HepG2 (cell line): ENCODE data around the gene MYOM1. TPM values are rescaled to one million over a fixed set of nuclear protein-coding genes. Genes with fewer than 3 reads are reported as not detected.

Experiments used
- CENPT ChIP-seq: sonication (generic); formaldehyde crosslinking; IDR thresholded peaks from 2 replicates; pipeline ENCODE4 v1.8.0; 2022; ENCODE audit warnings: low read depth, mild to moderate bottlenecking, moderate library complexity, missing genetic modification reagents
- GABPA ChIP-seq, 2 experiments: IDR thresholded peaks; 2 replicates each; pipeline ENCODE4 v1.6.1; 2011 to 2016; ENCODE audit warnings: low read depth in 2 of 2, low read length in 1 of 2, missing biosample characterization in 1 of 2, missing genetic modification characterization in 1 of 2
- GATAD1 ChIP-seq: IDR thresholded peaks from 2 replicates; pipeline ENCODE4 v1.6.1; 2016; ENCODE audit warnings: missing genetic modification reagents, missing compliant biosample characterization
- NONO ChIP-seq, 2 experiments: fragments of 450-650 bp in 1 of 2; sonication (generic) in 1 of 2; formaldehyde crosslinking in 1 of 2; IDR thresholded peaks in 1 of 2; conservative IDR thresholded peaks in 1 of 2; 2 replicates each; pipeline versions ENCODE4 v1.6.1 to v1.8.0; 2017 to 2022; ENCODE audit warnings: mild to moderate bottlenecking in 1 of 2, missing genetic modification reagents in 1 of 2, moderate library complexity in 1 of 2
- SIN3A ChIP-seq: IDR thresholded peaks from 2 replicates; pipeline ENCODE4 v1.6.1; 2011; ENCODE audit warnings: low read depth, mild to moderate bottlenecking, control low read depth, low read length, borderline replicate concordance
- ZFYVE20 ChIP-seq: sonication (generic); formaldehyde crosslinking; IDR thresholded peaks from 2 replicates; pipeline ENCODE4 v1.8.0; 2023; ENCODE audit warnings: low read depth, mild to moderate bottlenecking, moderate library complexity, missing genetic modification reagents, borderline replicate concordance
- ZNF143 ChIP-seq: sonication (generic); formaldehyde crosslinking; IDR thresholded peaks from 2 replicates; pipeline ENCODE4 v1.4.0; 2020; ENCODE audit warnings: missing genetic modification reagents
- ZNF318 ChIP-seq: sonication (generic); formaldehyde crosslinking; IDR thresholded peaks from 2 replicates; pipeline ENCODE4 v1.4.0; 2020; ENCODE audit warnings: mild to moderate bottlenecking, missing genetic modification reagents
- ZNF407 ChIP-seq: sonication (generic); formaldehyde crosslinking; IDR thresholded peaks from one replicate; pipeline ENCODE4 v1.5.1; 2020; ENCODE audit warnings: mild to moderate bottlenecking, missing genetic modification reagents; ENCODE audit errors: not compliant biosample characterization
- ZZZ3 ChIP-seq: sonication (generic); formaldehyde crosslinking; IDR thresholded peaks from 2 replicates; pipeline ENCODE4 v1.4.0; 2020; ENCODE audit warnings: missing genetic modification reagents, mild to moderate bottlenecking, borderline replicate concordance
- polyA plus RNA-seq, 8 experiments: library from polyadenylated mRNA; depleted of rRNA in 3 of 8; stranded (reverse) in 7 of 8; unstranded in 1 of 8; fragments of >200 nt; fragmentation: Illumina TruSeq in 4 of 8; extraction: Trizol in 4 of 8; gene quantifications; 2 replicates each; pipeline versions ENCODE4 v1.2.1 to v1.2.3, GENCODE V29; 2011 to 2016; ENCODE audit warnings: low read depth in 4 of 8, missing spikeins in 1 of 8, mixed read lengths in 1 of 8; ENCODE audit not compliant: insufficient read depth in 1 of 8
- total RNA-seq, 5 experiments: library from RNA; depleted of rRNA; stranded (reverse); fragments of >200 nt; fragmentation: Illumina TruSeq; extraction: Trizol; gene quantifications; 2 replicates each; pipeline ENCODE4 v1.2.3, GENCODE V29; 2016; ENCODE audit warnings: low read depth in 1 of 5

Gene MYOM1
- total and polyA plus RNA-seq, 2 of the 13 experiments (the other 11 are each of a cell fraction or from before 2014, with no cell fraction given): 0.46 to 0.98 TPM

GRCh38 chr18:3246635-3247239 lies 27.0 kb upstream of the MYOM1 start (continued):
- TF ChIP-seq ZNF407 (CRISPR knock-in tag): peak; percentile 2
- TF ChIP-seq NONO (IDR thresholded peaks at IDR 0.05): no peak
- no peak for TF ChIP-seq NONO (CRISPR knock-in tag; conservative IDR thresholded peaks at IDR 0.05)
- TF ChIP-seq ZNF143 (CRISPR knock-in tag): no peak
- no peak for TF ChIP-seq ZFYVE20 (CRISPR knock-in tag)
- no peak for TF ChIP-seq ZZZ3 (CRISPR knock-in tag)
- TF ChIP-seq ZNF318 (CRISPR knock-in tag): no peak
- no peak for TF ChIP-seq GATAD1
- TF ChIP-seq CENPT (CRISPR knock-in tag): no peak
- no peak for TF ChIP-seq GABPA (IDR thresholded peaks at IDR 0.05; ENCODE audit: low read depth, low read length)
- TF ChIP-seq GABPA (CRISPR knock-in tag; IDR thresholded peaks at IDR 0.05; ENCODE audit: low read depth): no peak
- peak; percentile 23; the same call in 1 of the 2 replicates for TF ChIP-seq SIN3A
